K562 (cell line): ENCODE results near the gene PSMD8. TPM values are rescaled to one million over a fixed set of nuclear protein-coding genes. Genes with fewer than 3 reads are reported as not detected.

Source experiments
- ATAC-seq: fragments of 200-7000 bp; cut with Tn5 transposase; 3 replicates; pipeline ENCODE4 v1.9.1; 2020; ENCODE audit warnings: moderate library complexity
- BruUV-seq: library from RNA; stranded (reverse); fragments of 400-500 nt; replicated peaks from 2 replicates; lab custom pipeline; 2021; lab: Mats Ljungman, UMichigan
- CTCF ChIA-PET: fragments of 300-600 bp; formaldehyde crosslinking; extraction: SDS; loops from one replicate; lab custom pipeline; 2021; ENCODE audit warnings: low intra/inter-chr PET ratio; lab: Yijun Ruan, JAX
- POLR2A ChIA-PET: fragments of 300-600, 350-650 bp; sonication (Branson Sonifier 250); formaldehyde crosslinking; extraction: SDS; loops from one replicate; lab custom pipeline; 2021; ENCODE audit warnings: antibody characterized with exemption, inconsistent platforms; lab: Yijun Ruan, JAX
- DNase-seq, 4 experiments: peaks; one replicate each; pipeline versions ENCODE4 v3.0.0 to v3.0.0-alpha.2; 2011 to 2018; ENCODE audit warnings: low spot score in 3 of 4, mixed read lengths in 3 of 4; ENCODE audit errors: extremely low read depth in 1 of 4
- FAIRE-seq: peaks from 2 replicates; lab custom pipeline; 2011; peaks lifted over from hg19 to GRCh38; lab: Jason Lieb, UNC
- H2AFZ ChIP-seq: 2 replicates; pipeline ENCODE4 v1.6.0; 2011; ENCODE audit warnings: low read depth, low read length, control low read depth, inconsistent platforms
- H3K27ac ChIP-seq: fragments of 200-600 bp; 3 replicates; pipeline ENCODE4 v1.8.0; 2011; ENCODE audit warnings: low read depth, mild to moderate bottlenecking, control low read depth, inconsistent platforms, low read length, moderate library complexity, mixed read lengths; ENCODE audit errors: extremely low read depth
- H3K27me3 ChIP-seq, 2 experiments: fragments of 300-600 bp in 1 of 2; 2 replicates in 1 of 2; 3 replicates in 1 of 2; pipeline versions ENCODE4 v1.6.0 to v1.8.0; 2011; ENCODE audit warnings: inconsistent platforms in 2 of 2, low read length in 2 of 2, mild to moderate bottlenecking in 1 of 2, mixed read lengths in 1 of 2, moderate library complexity in 1 of 2; ENCODE audit not compliant: control insufficient read depth in 2 of 2, insufficient read depth in 2 of 2
- H3K36me3 ChIP-seq: fragments of 300-600 bp; 3 replicates; pipeline ENCODE4 v1.8.0; 2011; ENCODE audit warnings: mild to moderate bottlenecking, low read length, inconsistent platforms; ENCODE audit not compliant: control insufficient read depth, insufficient read depth
- H3K4me1 ChIP-seq, 2 experiments: fragments of 200-600 bp in 1 of 2; replicated peaks in 1 of 2; 2 replicates in 1 of 2; 3 replicates in 1 of 2; pipeline versions ENCODE4 v1.5.1 to v1.8.0; 2011; ENCODE audit warnings: inconsistent platforms in 2 of 2, low read length in 2 of 2, mild to moderate bottlenecking in 1 of 2, mixed read lengths in 1 of 2, moderate library complexity in 1 of 2; ENCODE audit not compliant: control insufficient read depth in 2 of 2, insufficient read depth in 2 of 2
- H3K4me2 ChIP-seq: 2 replicates; pipeline ENCODE4 v1.6.1; 2011; ENCODE audit warnings: low read length, control low read depth, inconsistent platforms, mixed read lengths; ENCODE audit not compliant: insufficient read depth
- H3K4me3 ChIP-seq: fragments of 200-600 bp; sonication (generic), shearing (Covaris generic); 2 replicates; pipeline ENCODE4 v1.5.1; 2016; ENCODE audit warnings: control low read depth, inconsistent platforms
- H3K79me2 ChIP-seq: fragments of 200-600 bp; 3 replicates; pipeline ENCODE4 v1.8.0; 2011; ENCODE audit warnings: low read length, inconsistent platforms; ENCODE audit not compliant: control insufficient read depth, insufficient read depth
- H3K9ac ChIP-seq, 2 experiments: 2 replicates each; pipeline versions ENCODE4 v1.6.0 to v1.6.1; 2011; ENCODE audit warnings: low read depth in 2 of 2, low read length in 2 of 2, control low read depth in 1 of 2, inconsistent platforms in 1 of 2, mild to moderate bottlenecking in 1 of 2, mixed read lengths in 1 of 2; ENCODE audit not compliant: insufficient read depth in 1 of 2
- H3K9me1 ChIP-seq: one replicate; pipeline ENCODE4 v1.6.0; 2011; ENCODE audit warnings: inconsistent platforms, mild to moderate bottlenecking, low read length, moderate library complexity; ENCODE audit not compliant: control insufficient read depth, insufficient read depth
- H3K9me3 ChIP-seq: replicated peaks from 2 replicates; pipeline ENCODE4 v1.5.1; 2011; ENCODE audit warnings: low read depth, low read length, inconsistent platforms; ENCODE audit not compliant: control insufficient read depth, insufficient read depth
- H4K20me1 ChIP-seq: replicated peaks from 2 replicates; pipeline ENCODE4 v1.6.1; 2011; ENCODE audit warnings: low read length, inconsistent platforms, mixed read lengths; ENCODE audit not compliant: control insufficient read depth, insufficient read depth
- CHD4 ChIP-seq: fragments of 200-600 bp; sonication (generic); IDR thresholded peaks from 3 replicates; pipeline ENCODE4 v1.6.1; 2012; ENCODE audit warnings: low read depth, mild to moderate bottlenecking, mixed read lengths, low read length, inconsistent platforms; ENCODE audit not compliant: insufficient read depth, insufficient replicate concordance, poor library complexity, severe bottlenecking
- FOXK2 ChIP-seq, 2 experiments: fragments of 450-650 bp; IDR thresholded peaks in 1 of 2; conservative IDR thresholded peaks in 1 of 2; 2 replicates each; pipeline ENCODE4 v1.6.1; 2016; ENCODE audit warnings: low read depth in 2 of 2, mild to moderate bottlenecking in 1 of 2
- HDAC8 ChIP-seq: fragments of 450-650 bp; IDR thresholded peaks from 2 replicates; pipeline ENCODE4 v1.6.1; 2016; ENCODE audit warnings: mild to moderate bottlenecking, missing genetic modification characterization, moderate library complexity, missing compliant biosample characterization
- MTA3 ChIP-seq: fragments of 450-650 bp; formaldehyde crosslinking; IDR thresholded peaks from 2 replicates; pipeline ENCODE4 v1.6.1; 2017; ENCODE audit warnings: mild to moderate bottlenecking, borderline replicate concordance
- PKNOX1 ChIP-seq: fragments of 450-650 bp; IDR thresholded peaks from 2 replicates; pipeline ENCODE4 v1.6.1; 2016
- SMARCE1 ChIP-seq: fragments of 450-650 bp; IDR thresholded peaks from 2 replicates; pipeline ENCODE4 v1.7.1; 2016; ENCODE audit warnings: mild to moderate bottlenecking
- ZNF143 ChIP-seq: sonication (generic); formaldehyde crosslinking; IDR thresholded peaks from 2 replicates; pipeline ENCODE4 v1.9.0; 2022; ENCODE audit warnings: mild to moderate bottlenecking, missing genetic modification reagents
- WGBS: fragments of 100-300 bp; shearing (Covaris generic); methylation state at CpG from one replicate; pipeline ENCODE4 v1.1.6; 2016; ENCODE audit warnings: low coverage, mixed read lengths; ENCODE audit not compliant: insufficient coverage; ENCODE audit errors: missing lambda C conversion rate; 5-methylcytosine and 5-hydroxymethylcytosine counted together
- in situ Hi-C: fragments of 300-500 bp; cut with MboI; formaldehyde crosslinking; loops from 4 replicates; pipeline ENCODE4 v1.15.0; 2018; ENCODE audit warnings: inconsistent platforms, mixed read lengths
- intact Hi-C: fragments of 100-400 bp; cut with micrococcal nuclease; formaldehyde crosslinking; loops from 2 replicates; pipeline ENCODE4 v1.14.2; 2022
- polyA plus RNA-seq, 8 experiments: library from polyadenylated mRNA; depleted of rRNA in 4 of 8; stranded (reverse) in 5 of 8; unstranded in 3 of 8; fragments of >200 nt; fragmentation: Nextera tagmentation in 2 of 8; fragmentation: Illumina TruSeq in 1 of 8; extraction: Ambion mirVana in 2 of 8; extraction: Trizol in 1 of 8; gene quantifications; 2 replicates each; pipeline versions ENCODE4 v1.2.1 to v1.2.3, GENCODE V29; 2011 to 2014; ENCODE audit warnings: inconsistent platforms in 1 of 8, missing spikeins in 1 of 8
- total RNA-seq, 7 experiments: library from RNA; depleted of rRNA in 6 of 7; stranded (reverse); fragments of >200 nt in 6 of 7; fragmentation: Illumina TruSeq in 2 of 7; extraction: Trizol in 2 of 7; gene quantifications; 2 replicates each; pipeline versions ENCODE4 v1.2.1 to v1.2.3, GENCODE V29; 2011 to 2021; ENCODE audit warnings: low replicate concordance in 1 of 7
- TF ChIP-seq, protein P1 (sequence below), 2 experiments: fragments of 250-450 bp in 1 of 2; fragments of 450-650 bp in 1 of 2; sonication (Bioruptor Pico) in 1 of 2; IDR thresholded peaks; 2 replicates each; pipeline versions ENCODE4 v1.6.1 to v1.8.0; 2016 to 2021; ENCODE audit warnings: mild to moderate bottlenecking in 2 of 2, moderate library complexity in 2 of 2, missing compliant biosample characterization in 1 of 2, missing genetic modification characterization in 1 of 2
- TF ChIP-seq, protein P2 (sequence below), 2 experiments: fragments of 450-650 bp; formaldehyde crosslinking in 1 of 2; IDR thresholded peaks; 2 replicates each; pipeline versions ENCODE4 v1.4.0 to v1.6.1; 2014 to 2020; ENCODE audit warnings: mild to moderate bottlenecking in 2 of 2, borderline replicate concordance in 1 of 2, low read depth in 1 of 2

PSMD8 gene
- total and polyA plus RNA-seq, 9 of the 15 experiments (the other 6 are each of a cell fraction or from before 2014, with no cell fraction given): 130 to 583 (median 315) TPM

DNA sequence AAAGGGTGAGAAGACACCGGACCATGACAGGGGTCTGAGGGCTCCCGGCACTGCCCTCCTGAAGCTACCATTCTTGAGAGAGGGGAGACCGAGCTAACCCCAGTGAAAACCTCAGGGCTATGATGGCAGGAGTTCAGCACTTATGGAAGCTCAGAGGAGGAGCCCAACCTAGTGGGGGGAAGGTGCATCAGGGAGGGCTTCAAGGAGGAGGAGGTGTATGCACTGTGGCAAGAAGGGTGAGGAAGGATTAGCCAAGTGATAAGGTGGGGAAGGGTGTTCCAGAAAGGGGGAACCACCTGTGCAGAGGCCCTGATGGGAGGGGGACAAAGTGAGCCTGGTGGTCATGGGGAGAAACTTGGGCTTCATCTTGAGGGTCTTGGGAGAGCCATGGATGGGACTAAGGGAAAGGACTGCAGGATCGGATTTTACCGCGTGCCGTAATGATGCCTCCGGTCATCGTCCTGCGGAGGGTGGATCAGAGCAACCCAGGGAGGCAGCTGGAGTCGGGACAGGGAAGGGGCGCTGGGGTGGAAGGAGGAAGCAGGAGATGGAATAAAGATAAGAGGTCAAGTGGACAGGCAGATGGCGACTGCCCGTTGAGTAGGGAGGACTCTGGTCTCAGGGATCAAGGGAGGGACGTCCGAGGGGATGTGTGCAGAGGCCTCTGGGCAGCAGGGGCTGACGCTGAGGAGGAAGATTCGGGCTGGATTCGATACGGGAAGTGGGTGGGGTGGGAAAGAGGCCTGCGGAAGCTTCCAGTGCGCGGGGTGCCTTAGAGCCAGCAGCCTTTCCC is 13.3 kb upstream of the PSMD8 start:
- Histone ChIP-seq H2AFZ (peak overlapping the region; percentile 98), H3K4me2 (peak overlapping the region; percentile 91), H3K9me3 (no peaks in the 10 kb centered on the region), H3K9me1 (no peaks in the 10 kb centered on the region), H3K79me2 (no peaks in the 10 kb centered on the region), H3K27me3 (peaks cover 24 to 32% of the 10 kb centered on the region in 2 experiments), H3K4me3 (peak overlapping the region; percentile 64), H3K4me1 (peaks cover 10 to 26% of the 10 kb centered on the region in 2 experiments; a peak in 4 of 5 replicates), H4K20me1 (peaks cover 10% of the 10 kb centered on the region; the same call in 1 of the 2 replicates), H3K27ac (no peak overlapping the region), H3K36me3 (no peaks in the 10 kb centered on the region), H3K9ac (peak overlapping the region in 1 of 2 experiments; percentile 88; a peak in 2 of 4 replicates)
- WGBS: 2% methylated on average over 19 of the region's 23 CpGs
- DNase-seq: peak in 2 of 4 experiments; percentile 30 to 39
- peak; percentile 4 for ATAC-seq
- no peak for FAIRE-seq
- CTCF ChIA-PET: no interaction called here
- BruUV-seq: no TSS peak
- intact Hi-C loops: no loop called here
- POLR2A ChIA-PET: interaction anchor here (1.0 to 1.9 kb wide), 2 partner anchors 13 to 106 kb away, joined by 3 to 8 read pairs; partner anchors contain the start of gene PSMD8
- in situ Hi-C loops: no loop called here
- TF ChIP-seq PKNOX1 (peak; percentile 31; the same call in 1 of the 2 replicates), SMARCE1 (peak; percentile 34; the same call in 1 of the 2 replicates), CHD4 (peak; percentile 41), HDAC8 (tag) (no peak), MTA3 (peak; percentile 36; the same call in 1 of the 2 replicates), FOXK2 (conservative IDR thresholded peaks at IDR 0.05 in 1 of 2, IDR thresholded peaks at IDR 0.05 in 1 of 2; ENCODE audit: low read depth in 2 of 2) (no peak), ZNF143 (CRISPR knock-in tag) (no peak)
- TF ChIP-seq, protein P1, sequence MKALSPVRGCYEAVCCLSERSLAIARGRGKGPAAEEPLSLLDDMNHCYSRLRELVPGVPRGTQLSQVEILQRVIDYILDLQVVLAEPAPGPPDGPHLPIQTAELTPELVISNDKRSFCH (CRISPR knock-in tag; IDR thresholded peaks at IDR 0.05): no peak
- TF ChIP-seq, protein P1 (tag; IDR thresholded peaks at IDR 0.05): 0 out of 2 replicates have a peak, but pooled peaks have one; percentile 23
- TF ChIP-seq, protein P2, sequence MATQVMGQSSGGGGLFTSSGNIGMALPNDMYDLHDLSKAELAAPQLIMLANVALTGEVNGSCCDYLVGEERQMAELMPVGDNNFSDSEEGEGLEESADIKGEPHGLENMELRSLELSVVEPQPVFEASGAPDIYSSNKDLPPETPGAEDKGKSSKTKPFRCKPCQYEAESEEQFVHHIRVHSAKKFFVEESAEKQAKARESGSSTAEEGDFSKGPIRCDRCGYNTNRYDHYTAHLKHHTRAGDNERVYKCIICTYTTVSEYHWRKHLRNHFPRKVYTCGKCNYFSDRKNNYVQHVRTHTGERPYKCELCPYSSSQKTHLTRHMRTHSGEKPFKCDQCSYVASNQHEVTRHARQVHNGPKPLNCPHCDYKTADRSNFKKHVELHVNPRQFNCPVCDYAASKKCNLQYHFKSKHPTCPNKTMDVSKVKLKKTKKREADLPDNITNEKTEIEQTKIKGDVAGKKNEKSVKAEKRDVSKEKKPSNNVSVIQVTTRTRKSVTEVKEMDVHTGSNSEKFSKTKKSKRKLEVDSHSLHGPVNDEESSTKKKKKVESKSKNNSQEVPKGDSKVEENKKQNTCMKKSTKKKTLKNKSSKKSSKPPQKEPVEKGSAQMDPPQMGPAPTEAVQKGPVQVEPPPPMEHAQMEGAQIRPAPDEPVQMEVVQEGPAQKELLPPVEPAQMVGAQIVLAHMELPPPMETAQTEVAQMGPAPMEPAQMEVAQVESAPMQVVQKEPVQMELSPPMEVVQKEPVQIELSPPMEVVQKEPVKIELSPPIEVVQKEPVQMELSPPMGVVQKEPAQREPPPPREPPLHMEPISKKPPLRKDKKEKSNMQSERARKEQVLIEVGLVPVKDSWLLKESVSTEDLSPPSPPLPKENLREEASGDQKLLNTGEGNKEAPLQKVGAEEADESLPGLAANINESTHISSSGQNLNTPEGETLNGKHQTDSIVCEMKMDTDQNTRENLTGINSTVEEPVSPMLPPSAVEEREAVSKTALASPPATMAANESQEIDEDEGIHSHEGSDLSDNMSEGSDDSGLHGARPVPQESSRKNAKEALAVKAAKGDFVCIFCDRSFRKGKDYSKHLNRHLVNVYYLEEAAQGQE (IDR thresholded peaks at IDR 0.05; ENCODE audit: borderline replicate concordance): 0 out of 2 replicates have a peak, but pooled peaks have one; percentile 3
- TF ChIP-seq, protein P2 (CRISPR knock-in tag; IDR thresholded peaks at IDR 0.05; ENCODE audit: low read depth): no peak
